SJSA1 (cell line): ENCODE measurements around the gene RASA2. TPM values are rescaled to one million over a fixed set of nuclear protein-coding genes. Genes with fewer than 3 reads are reported as not detected.
A peak's percentile ranks its signal among the peaks of the same experiment; 100 is the strongest.

Experiments
- DNase-seq, 2 experiments: peaks; one replicate each; pipeline ENCODE4 v3.0.0-alpha.2; 2015 to 2020; ENCODE audit warnings: low spot score in 2 of 2, low read depth in 1 of 2
- H3K27ac ChIP-seq: fragments of 250-450 bp; sonication (Bioruptor Pico); 2 replicates; pipeline ENCODE4 v1.5.1; 2020; ENCODE audit warnings: mild to moderate bottlenecking, moderate library complexity
- H3K27me3 ChIP-seq: fragments of 250-450 bp; sonication (Bioruptor Pico); replicated peaks from 2 replicates; pipeline ENCODE4 v1.5.1; 2020; ENCODE audit warnings: mild to moderate bottlenecking, moderate library complexity
- H3K36me3 ChIP-seq: fragments of 250-450 bp; sonication (Bioruptor Pico); 2 replicates; pipeline ENCODE4 v1.5.1; 2020; ENCODE audit warnings: mild to moderate bottlenecking
- H3K4me1 ChIP-seq: fragments of 250-450 bp; sonication (Bioruptor Pico); replicated peaks from 2 replicates; pipeline ENCODE4 v1.6.1; 2021; ENCODE audit warnings: mild to moderate bottlenecking
- H3K4me3 ChIP-seq: fragments of 250-450 bp; sonication (Bioruptor Pico); 2 replicates; pipeline ENCODE4 v1.5.1; 2020; ENCODE audit warnings: mild to moderate bottlenecking
- H3K9me3 ChIP-seq: fragments of 250-450 bp; sonication (Bioruptor Pico); replicated peaks from 2 replicates; pipeline ENCODE4 v1.5.1; 2020; ENCODE audit warnings: mild to moderate bottlenecking
- total RNA-seq: library from RNA; depleted of rRNA; stranded (reverse); fragments of >200 nt; shearing (Covaris generic); gene quantifications from 2 replicates; pipeline ENCODE4 v1.2.3, GENCODE V29; 2014

RASA2 gene
- total RNA-seq, 1 experiment from 2014 or later: 16.3 TPM

DNA sequence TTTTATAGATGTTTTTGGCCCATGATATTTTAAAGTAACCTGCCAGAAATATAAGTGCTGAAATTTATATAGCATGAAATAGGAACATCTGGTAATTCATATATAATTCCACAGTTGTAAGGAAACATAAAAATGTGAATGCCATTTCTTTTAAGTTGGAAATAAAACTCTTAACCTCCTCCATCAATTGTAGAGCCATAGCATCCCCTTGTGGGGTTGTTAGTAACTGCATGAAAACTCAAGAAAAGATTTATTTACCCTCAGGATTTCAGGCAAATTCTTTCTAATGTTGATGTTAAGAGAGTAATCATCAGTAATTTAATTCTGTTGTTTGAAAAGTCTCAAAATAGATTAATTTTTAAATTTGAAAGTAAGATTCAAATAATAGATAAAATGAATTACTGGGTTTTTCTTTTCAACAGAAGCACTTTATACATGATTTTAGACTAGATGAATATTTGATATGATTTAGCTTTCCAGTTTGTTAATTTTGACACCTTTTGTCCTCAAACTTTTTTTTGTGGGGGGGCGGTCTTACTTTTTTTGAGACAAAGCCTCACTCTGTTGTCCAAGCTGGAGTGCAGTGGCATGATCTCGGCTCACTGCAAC lies 74.7 kb downstream of the RASA2 start:
- H3K4me1 ChIP-seq: no peaks in the 10 kb centered on the region
- DNase-seq: peak in 1 of 2 experiments; percentile 53
- no peak overlapping the region for H3K4me3 ChIP-seq
- H3K27me3 ChIP-seq: no peaks in the 10 kb centered on the region
- no peaks in the 10 kb centered on the region for H3K9me3 ChIP-seq
- no peak overlapping the region for H3K27ac ChIP-seq
- H3K36me3 ChIP-seq: peaks cover 22% of the 10 kb centered on the region

DNA sequence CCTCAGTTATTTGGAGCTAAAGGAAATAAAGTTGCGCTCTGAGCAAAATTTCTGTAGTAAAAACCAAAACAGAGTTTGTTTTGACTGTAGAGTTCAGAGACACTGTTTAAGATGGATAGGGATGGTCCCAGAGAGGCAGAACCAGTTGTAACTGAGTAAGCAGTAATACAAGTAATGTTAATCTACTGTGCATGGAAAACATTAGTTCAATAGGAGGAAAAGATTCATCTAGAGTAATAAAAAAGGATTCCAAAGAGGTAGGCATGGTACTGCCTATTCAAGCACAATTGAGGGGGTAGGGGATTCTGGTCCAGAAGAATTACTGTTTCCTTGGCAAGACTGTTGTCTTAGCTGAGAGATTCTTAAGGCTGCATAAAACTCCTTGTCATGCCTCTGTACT lies 77.4 kb downstream of the RASA2 start:
- H3K9me3 ChIP-seq: no peaks in the 10 kb centered on the region
- no peak overlapping the region for H3K4me3 ChIP-seq
- DNase-seq: no peak

DNA sequence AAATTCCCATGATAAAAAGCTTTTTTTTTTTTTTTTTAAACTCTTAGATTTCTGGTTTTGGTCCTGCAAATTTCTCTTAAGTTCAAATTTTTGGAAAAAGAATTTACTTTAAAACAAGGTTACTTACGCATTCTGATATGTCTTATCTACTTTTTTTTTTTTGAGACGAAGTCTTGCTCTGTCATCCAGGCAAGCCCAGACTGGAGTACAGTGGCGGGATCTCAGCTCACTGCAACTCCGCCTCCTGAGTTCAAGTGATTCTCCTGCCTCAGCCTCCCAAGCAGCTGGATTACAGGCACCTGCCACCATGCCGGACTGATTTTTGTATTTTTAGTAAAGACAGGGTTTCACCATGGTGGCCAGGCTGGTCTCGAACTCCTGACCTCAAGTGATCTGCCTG lies 83.2 kb downstream of the RASA2 start:
- Histone ChIP-seq H3K36me3 (peaks cover 17% of the 10 kb centered on the region), H3K9me3 (no peaks in the 10 kb centered on the region), H3K27me3 (no peaks in the 10 kb centered on the region), H3K4me1 (no peaks in the 10 kb centered on the region), H3K4me3 (no peak overlapping the region), H3K27ac (no peak overlapping the region)
- DNase-seq: no peak

More for the DNA sequence above, 77.4 kb downstream of the RASA2 start:
- Histone ChIP-seq H3K27ac (no peak overlapping the region), H3K36me3 (peaks cover 20% of the 10 kb centered on the region), H3K4me1 (no peaks in the 10 kb centered on the region), H3K27me3 (no peaks in the 10 kb centered on the region)

DNA sequence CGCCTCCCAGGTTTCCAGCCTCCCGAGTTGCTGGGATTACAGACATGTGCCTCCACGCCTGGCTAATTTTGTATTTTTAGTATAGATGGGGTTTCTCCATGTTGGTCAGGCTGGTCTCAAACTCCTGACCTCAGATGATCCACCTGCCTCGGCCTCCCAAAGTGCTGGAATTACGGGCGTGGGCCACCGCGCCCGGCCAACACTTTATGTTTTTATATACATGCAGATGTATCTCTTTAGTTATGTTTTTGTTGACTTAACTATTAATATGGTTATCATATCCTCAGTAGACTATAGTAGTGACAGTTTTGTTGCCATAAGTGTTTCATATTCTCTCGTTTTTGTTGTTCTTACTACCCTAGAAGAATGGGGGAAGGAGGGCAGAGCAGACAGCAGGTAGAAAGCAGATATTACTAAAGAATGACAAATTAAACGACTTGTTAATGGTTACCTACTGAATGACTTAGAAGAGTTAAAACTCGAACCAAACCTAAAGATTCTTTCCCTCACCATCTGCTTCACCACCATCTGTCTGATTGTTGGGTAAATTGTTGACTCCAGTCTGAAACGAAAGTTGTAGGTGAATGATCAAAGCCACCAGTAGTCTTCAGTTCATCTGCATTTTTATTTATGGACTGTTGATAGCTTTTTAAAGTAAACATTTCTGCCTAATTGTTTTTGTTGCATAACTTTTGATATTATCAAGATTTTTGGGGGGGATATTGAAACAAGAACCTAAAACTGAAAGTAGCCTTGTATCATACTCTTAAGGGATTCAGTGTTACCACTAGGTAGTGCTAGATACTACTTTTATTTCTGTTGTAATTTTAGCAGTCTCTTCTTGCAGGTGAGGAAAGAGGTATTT lies 89.3 kb downstream of the RASA2 start:
- Histone ChIP-seq H3K27me3 (no peaks in the 10 kb centered on the region), H3K4me1 (0 out of 2 replicates have a peak, but pooled peaks cover 5% of the 10 kb centered on the region), H3K4me3 (no peak overlapping the region), H3K27ac (no peak overlapping the region), H3K36me3 (peaks cover 49% of the 10 kb centered on the region), H3K9me3 (no peaks in the 10 kb centered on the region)
- DNase-seq: peak in 1 of 2 experiments; percentile 28

DNA sequence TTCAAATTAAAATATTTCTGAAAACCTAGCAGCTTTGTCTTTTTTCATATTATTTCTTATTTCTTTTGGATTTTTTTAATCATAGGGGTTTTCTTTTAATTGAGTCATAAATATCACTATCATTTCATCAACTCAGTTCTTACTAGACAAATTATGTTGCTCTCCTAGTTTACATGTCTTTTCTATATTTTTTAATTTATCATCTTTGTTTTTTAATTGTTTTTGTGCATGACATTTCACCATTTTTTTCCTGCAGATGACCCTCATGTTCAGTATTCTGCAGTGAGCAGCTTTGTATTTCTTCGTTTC lies 89.9 kb downstream of the RASA2 start:
- 0 out of 2 replicates have a peak, but pooled peaks cover 5% of the 10 kb centered on the region for H3K4me1 ChIP-seq
- no peak overlapping the region for H3K27ac ChIP-seq
- H3K4me3 ChIP-seq: no peak overlapping the region
- peaks cover 46% of the 10 kb centered on the region for H3K36me3 ChIP-seq
- H3K9me3 ChIP-seq: no peaks in the 10 kb centered on the region
- DNase-seq: no peak
- no peaks in the 10 kb centered on the region for H3K27me3 ChIP-seq

DNA sequence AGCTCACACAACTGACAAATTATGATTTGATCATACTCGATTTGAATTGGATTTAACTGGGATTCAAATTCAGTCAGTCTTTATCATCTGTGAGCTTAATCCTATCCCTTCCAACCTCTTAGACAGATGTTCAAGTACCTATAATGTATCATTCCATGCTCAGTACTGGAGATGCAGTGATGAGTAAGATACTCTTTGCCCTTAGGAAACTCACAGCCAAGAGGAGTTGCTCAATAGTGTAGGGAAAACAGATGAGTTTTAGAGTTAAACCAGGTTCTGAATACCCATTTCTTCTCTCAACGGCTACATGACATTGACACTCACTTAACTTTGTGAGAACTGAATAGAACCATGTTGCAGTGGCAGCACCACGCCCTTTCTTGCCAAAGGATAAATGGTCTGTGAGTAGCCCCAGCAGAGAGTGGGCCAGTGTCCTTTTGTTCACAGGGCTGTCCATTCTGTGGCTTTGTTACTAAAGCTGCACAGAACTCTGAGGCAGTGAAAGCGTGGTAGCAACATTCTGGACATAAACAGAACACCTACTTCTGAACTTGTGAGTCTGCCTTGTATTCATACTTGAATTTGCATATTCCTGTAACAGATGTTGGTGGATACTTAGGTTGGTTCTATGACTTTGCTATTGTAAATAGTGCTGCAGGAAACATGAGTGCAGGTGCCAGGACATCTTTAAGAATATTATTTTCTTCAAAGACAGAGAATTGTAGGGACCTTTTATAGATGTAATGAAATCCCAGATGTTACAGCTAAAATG lies 91.6 kb downstream of the RASA2 start:
- Histone ChIP-seq H3K9me3 (no peaks in the 10 kb centered on the region), H3K4me1 (0 out of 2 replicates have a peak, but pooled peaks cover 5% of the 10 kb centered on the region), H3K27me3 (no peaks in the 10 kb centered on the region), H3K4me3 (no peak overlapping the region), H3K27ac (no peak overlapping the region), H3K36me3 (peaks cover 48% of the 10 kb centered on the region)
- no peak for DNase-seq

DNA sequence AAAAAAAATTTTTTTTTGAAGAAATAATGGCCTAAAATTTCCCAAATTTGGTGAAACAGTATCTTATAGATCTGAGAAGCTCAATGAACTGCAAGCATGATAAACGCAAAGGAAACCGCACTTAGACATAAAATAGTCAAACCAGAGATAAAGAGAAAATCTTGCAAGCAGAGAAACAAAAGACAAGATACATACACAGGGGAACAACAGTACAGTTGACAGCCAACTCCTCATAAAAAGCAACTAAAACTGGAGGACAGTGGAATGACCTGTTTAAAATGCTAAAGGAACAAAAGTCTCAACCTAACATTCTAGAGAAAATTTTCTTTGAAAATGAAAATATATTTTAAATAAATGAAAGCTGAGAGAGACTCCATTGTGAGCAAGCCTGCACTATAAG lies 107.5 kb downstream of the RASA2 start:
- no peaks in the 10 kb centered on the region for H3K27me3 ChIP-seq
- no peaks in the 10 kb centered on the region for H3K9me3 ChIP-seq
- H3K27ac ChIP-seq: no peak overlapping the region
- no peak overlapping the region for H3K4me3 ChIP-seq
- peaks cover 43% of the 10 kb centered on the region for H3K36me3 ChIP-seq
- DNase-seq: no peak
- no peaks in the 10 kb centered on the region for H3K4me1 ChIP-seq

DNA sequence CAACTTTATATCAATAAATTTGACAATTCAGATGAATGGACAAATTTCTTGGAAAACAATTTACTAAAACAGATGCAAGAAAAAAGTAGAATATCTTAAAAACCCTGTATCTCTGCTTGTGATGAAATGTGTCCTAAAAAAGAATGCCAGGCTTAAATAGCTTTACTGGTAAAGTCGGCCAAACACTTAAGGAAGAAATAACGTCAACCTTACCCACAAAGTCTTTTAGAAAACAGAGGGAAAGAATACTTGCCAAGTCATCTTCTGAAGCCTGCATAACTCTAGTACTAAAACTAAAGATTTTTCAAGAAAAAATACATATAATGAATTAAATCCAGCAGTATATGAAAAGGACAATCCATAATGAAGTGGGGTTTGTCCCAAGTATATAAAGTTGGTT lies 111.1 kb downstream of the RASA2 start:
- no peaks in the 10 kb centered on the region for H3K4me1 ChIP-seq
- no peaks in the 10 kb centered on the region for H3K27me3 ChIP-seq
- no peak overlapping the region for H3K27ac ChIP-seq
- no peak for DNase-seq
- no peak overlapping the region for H3K4me3 ChIP-seq
- H3K9me3 ChIP-seq: no peaks in the 10 kb centered on the region
- peaks cover 36% of the 10 kb centered on the region for H3K36me3 ChIP-seq

DNA sequence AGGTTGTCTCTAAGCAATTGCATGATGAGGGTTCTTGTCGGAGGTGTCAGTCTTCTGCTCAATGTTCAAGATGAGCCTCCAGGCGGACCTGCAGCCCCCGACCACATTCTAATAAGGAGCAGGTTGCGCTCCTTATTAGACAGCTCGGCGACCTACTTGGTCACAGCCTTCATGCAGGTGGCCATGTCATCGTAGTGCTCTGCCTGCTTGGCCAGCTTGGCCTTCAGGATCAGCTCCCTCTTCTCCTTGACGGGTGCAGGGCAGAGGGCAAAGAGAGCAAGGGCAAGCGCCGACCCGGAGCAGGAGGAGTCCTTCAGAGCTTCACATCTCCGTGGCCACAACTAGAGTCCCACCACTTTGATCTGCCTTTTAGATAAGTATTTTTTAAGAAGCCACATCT lies 113.5 kb downstream of the RASA2 start:
- H3K4me1 ChIP-seq: no peaks in the 10 kb centered on the region
- H3K4me3 ChIP-seq: no peak overlapping the region
- no peak overlapping the region for H3K27ac ChIP-seq
- no peaks in the 10 kb centered on the region for H3K9me3 ChIP-seq
- H3K36me3 ChIP-seq: peaks cover 21% of the 10 kb centered on the region
- no peak for DNase-seq
- no peaks in the 10 kb centered on the region for H3K27me3 ChIP-seq

DNA sequence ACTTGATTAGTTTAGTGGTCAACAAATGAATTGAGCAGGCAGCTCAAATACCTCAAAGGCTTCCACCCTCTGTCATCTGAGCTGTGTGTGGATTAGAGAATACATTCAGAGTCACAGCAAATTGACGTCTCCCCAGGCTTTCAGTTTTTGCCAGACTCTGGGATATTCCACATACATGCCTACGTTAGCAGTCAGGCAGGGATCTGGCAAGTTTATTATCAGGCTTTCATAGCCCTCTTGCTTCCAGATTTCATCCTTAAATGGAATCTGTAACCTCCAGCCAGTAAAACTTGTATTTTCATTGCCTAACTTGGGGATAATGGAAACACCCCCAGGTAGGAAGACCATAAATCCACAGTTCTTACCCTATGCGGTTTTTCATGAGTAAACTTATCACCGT lies 115.9 kb downstream of the RASA2 start:
- Histone ChIP-seq H3K4me3 (no peak overlapping the region), H3K4me1 (no peaks in the 10 kb centered on the region), H3K36me3 (0 out of 2 replicates have a peak, but pooled peaks cover 8% of the 10 kb centered on the region), H3K9me3 (no peaks in the 10 kb centered on the region), H3K27me3 (no peaks in the 10 kb centered on the region), H3K27ac (no peak overlapping the region)
- no peak for DNase-seq

DNA sequence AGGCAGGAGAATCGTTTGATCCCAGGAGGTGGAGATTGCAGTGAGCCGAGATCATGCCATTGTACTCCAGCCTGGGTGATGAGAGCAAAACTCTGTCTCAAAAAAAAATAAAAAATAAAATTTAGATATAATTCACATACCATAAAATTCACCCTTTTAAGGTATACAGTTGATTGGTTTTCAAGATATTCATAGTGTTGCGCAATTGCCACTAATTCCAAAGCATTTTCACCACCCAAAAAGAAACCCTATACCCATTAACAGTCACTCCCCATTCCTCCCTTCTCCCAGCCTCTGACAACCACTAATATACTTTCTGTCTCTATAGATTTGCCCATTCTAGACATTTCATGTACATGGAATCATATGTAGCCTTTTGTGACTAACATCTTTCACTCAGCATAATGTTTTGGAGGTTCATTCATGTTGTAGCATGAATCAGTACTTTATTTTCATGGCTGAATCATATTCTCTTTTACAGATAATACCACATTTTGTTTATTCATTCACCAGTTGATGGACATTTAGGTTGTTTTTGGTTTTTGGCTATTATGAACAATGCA lies 116.7 kb downstream of the RASA2 start:
- no peak overlapping the region for H3K27ac ChIP-seq
- no peaks in the 10 kb centered on the region for H3K9me3 ChIP-seq
- H3K4me3 ChIP-seq: no peak overlapping the region
- no peaks in the 10 kb centered on the region for H3K4me1 ChIP-seq
- H3K27me3 ChIP-seq: no peaks in the 10 kb centered on the region
- H3K36me3 ChIP-seq: peaks cover 13% of the 10 kb centered on the region; the same call in 1 of the 2 replicates
- no peak for DNase-seq

DNA sequence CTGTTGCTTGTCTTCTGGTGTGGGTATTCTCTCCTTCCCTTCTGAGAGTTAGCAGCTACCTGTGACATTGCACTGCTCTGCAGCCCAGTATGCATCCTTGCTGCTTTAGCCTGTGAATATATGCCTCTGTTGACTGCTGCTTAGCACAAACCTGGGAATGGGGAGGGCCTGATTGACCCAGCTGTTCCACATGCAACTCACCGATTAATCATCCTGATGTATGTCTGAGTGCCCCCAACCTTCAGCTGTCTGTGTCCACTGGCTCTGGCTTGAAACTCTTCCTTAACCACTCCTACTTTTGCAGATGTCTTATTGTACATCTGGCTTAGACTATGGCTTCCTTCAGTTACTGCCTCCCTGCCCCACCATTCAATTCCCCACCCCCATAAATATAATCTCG lies 119.1 kb downstream of the RASA2 start:
- Histone ChIP-seq H3K36me3 (peaks cover 25% of the 10 kb centered on the region), H3K27me3 (no peaks in the 10 kb centered on the region), H3K4me1 (no peaks in the 10 kb centered on the region), H3K4me3 (no peak overlapping the region), H3K27ac (no peak overlapping the region), H3K9me3 (no peaks in the 10 kb centered on the region)
- no peak for DNase-seq

DNA sequence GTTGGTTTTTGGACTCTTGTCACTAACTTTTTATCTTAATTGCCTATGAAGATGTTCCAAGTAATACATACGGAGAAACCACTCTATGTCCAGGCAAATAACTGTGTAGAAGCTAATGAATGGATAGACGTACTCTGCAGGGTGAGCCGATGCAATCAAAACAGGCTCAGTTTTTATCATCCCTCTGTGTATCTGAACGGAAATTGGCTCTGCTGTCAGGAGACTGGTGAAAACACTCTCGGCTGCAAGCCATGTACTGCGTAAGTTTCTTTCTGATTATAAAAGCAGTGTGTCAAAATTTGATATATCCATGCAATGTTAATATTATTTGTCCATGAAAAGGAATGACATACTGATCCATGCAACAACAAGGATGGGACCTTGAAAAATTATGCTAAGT lies 121.6 kb downstream of the RASA2 start:
- Histone ChIP-seq H3K4me3 (no peak overlapping the region), H3K36me3 (peaks cover 32% of the 10 kb centered on the region), H3K9me3 (no peaks in the 10 kb centered on the region), H3K4me1 (no peaks in the 10 kb centered on the region), H3K27me3 (no peaks in the 10 kb centered on the region), H3K27ac (no peak overlapping the region)
- no peak for DNase-seq

DNA sequence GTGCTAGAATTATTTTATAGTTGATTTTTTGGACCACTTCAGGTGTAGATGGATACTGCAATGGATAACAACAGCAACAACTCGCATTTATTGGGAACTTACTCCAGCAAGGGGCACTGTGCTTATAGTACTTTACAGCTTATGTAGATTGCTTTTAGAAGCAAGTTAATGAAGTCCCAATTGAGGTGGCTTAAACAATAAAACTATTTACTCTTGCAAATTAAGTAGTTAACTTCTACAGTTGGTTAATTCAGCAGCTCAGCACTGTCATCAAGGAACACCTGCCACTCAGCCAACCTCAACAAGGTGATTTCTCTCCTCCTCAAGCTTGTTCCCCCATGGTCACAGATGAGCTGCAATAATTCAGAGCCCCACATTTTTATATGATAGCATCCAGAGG lies 124.1 kb downstream of the RASA2 start:
- no peak overlapping the region for H3K27ac ChIP-seq
- H3K27me3 ChIP-seq: no peaks in the 10 kb centered on the region
- DNase-seq: no peak
- H3K4me3 ChIP-seq: no peak overlapping the region
- H3K9me3 ChIP-seq: no peaks in the 10 kb centered on the region
- peaks cover 32% of the 10 kb centered on the region for H3K36me3 ChIP-seq
- no peaks in the 10 kb centered on the region for H3K4me1 ChIP-seq
